ENCODE results near the gene BEND6. TPM values are rescaled to one million over a fixed set of nuclear protein-coding genes. Genes with fewer than 3 reads are reported as not detected.

Gene BEND6
- total RNA-seq, 1 donor from 2014 or later, result 2.3 TPM

DNA sequence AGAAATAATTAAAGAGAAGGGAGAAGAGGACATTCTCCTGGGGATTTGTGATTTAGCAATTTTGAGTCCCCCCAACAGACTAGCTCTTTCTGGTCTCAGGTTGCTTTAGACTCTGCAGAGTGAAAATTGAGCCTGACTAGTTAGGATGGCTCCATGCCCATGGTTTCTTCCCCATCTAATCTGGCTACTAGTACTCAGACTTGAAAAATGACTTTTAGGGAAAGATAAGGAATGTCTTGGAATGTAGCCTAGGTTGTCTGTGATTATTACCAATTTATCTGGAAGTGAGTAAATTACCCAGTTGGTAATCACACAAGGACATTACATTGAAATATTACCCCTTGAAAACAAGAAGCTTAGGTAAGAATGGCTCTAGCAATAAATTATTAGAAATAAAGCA is 4.2 kb downstream of the BEND6 start:
- peaks cover 38% of the 10 kb centered on the region for H3K27me3 Mint-ChIP-seq (ENCODE audit: low read depth)
- no peaks in the 10 kb centered on the region for H3K9me3 Mint-ChIP-seq
- H3K27ac Mint-ChIP-seq (ENCODE audit: unreplicated experiment), result no peak overlapping the region
- TF ChIP-seq CTCF (conservative IDR thresholded peaks at IDR 0.05), result no peak
- DNase-seq (ENCODE audit: low read depth, low spot score), result no peak
- no peaks in the 10 kb centered on the region for H3K36me3 Mint-ChIP-seq (ENCODE audit: low read depth)
- no peak overlapping the region for H3K4me3 Mint-ChIP-seq
- peaks cover 12% of the 10 kb centered on the region for H3K4me1 Mint-ChIP-seq

DNA sequence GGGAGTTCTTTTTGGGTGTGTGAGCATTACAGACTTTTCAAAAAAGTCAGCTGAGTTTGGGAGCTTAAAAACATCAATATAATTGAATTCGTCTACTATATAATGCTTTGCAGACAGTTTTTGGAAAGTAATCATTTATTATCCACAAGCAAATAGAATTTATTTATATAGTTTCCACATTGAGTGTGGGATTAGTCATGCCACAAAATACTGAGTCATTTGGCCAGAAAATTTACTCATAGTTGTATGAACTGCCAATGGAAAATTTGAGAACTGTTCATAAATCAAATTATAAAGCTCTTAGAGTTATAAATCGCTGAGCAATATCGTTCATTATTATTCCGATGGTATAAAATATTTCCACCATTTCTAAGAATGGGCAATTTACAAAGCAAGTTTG is 5.0 kb downstream of the BEND6 start:
- no peaks in the 10 kb centered on the region for H3K9me3 Mint-ChIP-seq
- no peak overlapping the region for H3K4me3 Mint-ChIP-seq
- no peak for TF ChIP-seq CTCF (conservative IDR thresholded peaks at IDR 0.05)
- H3K27ac Mint-ChIP-seq (ENCODE audit: unreplicated experiment), result no peak overlapping the region
- peaks cover 9% of the 10 kb centered on the region for H3K4me1 Mint-ChIP-seq
- no peaks in the 10 kb centered on the region for H3K36me3 Mint-ChIP-seq (ENCODE audit: low read depth)
- DNase-seq (ENCODE audit: low read depth, low spot score), result no peak
- H3K27me3 Mint-ChIP-seq (ENCODE audit: low read depth), result peaks cover 34% of the 10 kb centered on the region

DNA sequence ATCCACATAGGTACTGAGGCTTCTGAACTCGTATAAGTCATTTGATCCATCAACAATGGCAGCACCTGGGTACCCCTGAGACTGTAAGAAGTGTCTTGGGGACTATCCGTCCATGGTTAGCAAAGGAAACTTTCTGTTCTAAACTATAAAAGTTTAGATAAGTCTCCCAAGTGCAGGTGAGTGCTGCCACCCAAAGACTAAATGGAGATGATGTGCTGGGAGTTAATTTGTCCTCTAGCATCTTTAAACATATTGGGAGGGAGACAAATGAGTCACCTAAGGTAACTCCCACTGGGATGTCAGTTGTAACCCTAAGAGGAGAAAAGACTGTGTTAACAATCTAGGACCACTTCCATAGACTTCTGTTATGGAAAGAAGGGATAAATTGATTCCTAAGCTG is 6.2 kb downstream of the BEND6 start:
- TF ChIP-seq CTCF (conservative IDR thresholded peaks at IDR 0.05), result no peak
- H3K4me3 Mint-ChIP-seq, result no peak overlapping the region
- no peaks in the 10 kb centered on the region for H3K9me3 Mint-ChIP-seq
- peaks cover 25% of the 10 kb centered on the region for H3K27me3 Mint-ChIP-seq (ENCODE audit: low read depth)
- no peaks in the 10 kb centered on the region for H3K4me1 Mint-ChIP-seq
- no peak for DNase-seq (ENCODE audit: low read depth, low spot score)
- no peak overlapping the region for H3K27ac Mint-ChIP-seq (ENCODE audit: unreplicated experiment)
- no peaks in the 10 kb centered on the region for H3K36me3 Mint-ChIP-seq (ENCODE audit: low read depth)

DNA sequence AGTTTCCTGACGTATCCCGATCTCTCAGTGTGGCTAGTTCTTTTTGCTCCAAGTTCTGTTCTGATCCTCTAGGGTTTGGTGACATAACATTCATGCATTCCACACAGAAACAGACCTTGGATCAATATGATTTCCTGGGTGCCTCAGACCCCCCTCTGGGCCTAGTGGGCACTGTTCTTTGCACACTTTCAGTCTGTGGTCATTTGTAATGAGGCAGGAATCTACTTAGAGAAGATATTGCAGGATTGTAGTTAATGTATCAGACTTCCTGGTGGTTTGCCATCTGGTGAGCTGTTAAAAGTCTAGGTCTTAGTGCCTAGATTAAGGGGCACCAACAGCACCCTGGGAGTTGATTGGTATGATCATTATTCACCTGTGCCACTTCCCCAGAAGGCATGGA is 7.5 kb downstream of the BEND6 start:
- DNase-seq (ENCODE audit: low read depth, low spot score), result no peak
- no peak overlapping the region for H3K4me3 Mint-ChIP-seq
- no peaks in the 10 kb centered on the region for H3K4me1 Mint-ChIP-seq
- H3K27ac Mint-ChIP-seq (ENCODE audit: unreplicated experiment), result no peak overlapping the region
- no peak for TF ChIP-seq CTCF (conservative IDR thresholded peaks at IDR 0.05)
- no peaks in the 10 kb centered on the region for H3K9me3 Mint-ChIP-seq
- no peaks in the 10 kb centered on the region for H3K36me3 Mint-ChIP-seq (ENCODE audit: low read depth)
- H3K27me3 Mint-ChIP-seq (ENCODE audit: low read depth), result peaks cover 13% of the 10 kb centered on the region

DNA sequence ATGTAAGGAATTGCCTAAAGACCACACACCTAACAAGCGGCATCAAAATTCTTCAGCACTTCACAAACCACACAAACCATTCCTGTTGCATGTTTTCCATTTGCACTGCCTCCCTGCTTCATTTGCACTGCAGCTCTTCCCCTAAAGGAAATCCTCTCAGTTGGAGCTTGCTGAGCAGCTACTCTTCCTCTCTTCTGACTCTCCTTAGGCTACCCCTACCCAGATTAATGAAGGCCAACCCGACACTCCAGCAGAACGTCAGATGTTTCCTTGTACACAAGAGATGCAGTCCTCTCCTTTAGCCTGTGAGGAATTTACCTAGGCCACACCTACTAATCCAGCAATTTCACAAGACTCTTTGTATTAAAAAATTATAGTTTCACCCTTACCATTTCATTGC is 8.1 kb downstream of the BEND6 start:
- Mint-ChIP-seq H3K27me3 (ENCODE audit: low read depth) (peaks cover 11% of the 10 kb centered on the region), H3K9me3 (no peaks in the 10 kb centered on the region), H3K4me1 (no peaks in the 10 kb centered on the region), H3K36me3 (ENCODE audit: low read depth) (no peaks in the 10 kb centered on the region), H3K4me3 (no peak overlapping the region), H3K27ac (ENCODE audit: unreplicated experiment) (no peak overlapping the region)
- DNase-seq (ENCODE audit: low read depth, low spot score), result no peak
- TF ChIP-seq CTCF (conservative IDR thresholded peaks at IDR 0.05), result no peak

GRCh38 chr6:56963793-56964192 is 8.9 kb downstream of the BEND6 start:
- H3K27ac Mint-ChIP-seq (ENCODE audit: unreplicated experiment), result no peak overlapping the region
- no peak for DNase-seq (ENCODE audit: low read depth, low spot score)
- no peaks in the 10 kb centered on the region for H3K9me3 Mint-ChIP-seq
- peaks cover 4% of the 10 kb centered on the region for H3K27me3 Mint-ChIP-seq (ENCODE audit: low read depth)
- H3K4me3 Mint-ChIP-seq, result no peak overlapping the region
- no peaks in the 10 kb centered on the region for H3K4me1 Mint-ChIP-seq
- no peaks in the 10 kb centered on the region for H3K36me3 Mint-ChIP-seq (ENCODE audit: low read depth)
- TF ChIP-seq CTCF (conservative IDR thresholded peaks at IDR 0.05), result no peak
